Measurements from ENCODE around the gene ITPKC. TPM values are rescaled to one million over a fixed set of nuclear protein-coding genes. Genes with fewer than 3 reads are reported as not detected.

Gene ITPKC
- total and polyA plus RNA-seq, 2 of the 13 experiments (the other 11 are each of a cell fraction or from before 2014, with no cell fraction given) = 6.9 to 11.2 TPM

DNA sequence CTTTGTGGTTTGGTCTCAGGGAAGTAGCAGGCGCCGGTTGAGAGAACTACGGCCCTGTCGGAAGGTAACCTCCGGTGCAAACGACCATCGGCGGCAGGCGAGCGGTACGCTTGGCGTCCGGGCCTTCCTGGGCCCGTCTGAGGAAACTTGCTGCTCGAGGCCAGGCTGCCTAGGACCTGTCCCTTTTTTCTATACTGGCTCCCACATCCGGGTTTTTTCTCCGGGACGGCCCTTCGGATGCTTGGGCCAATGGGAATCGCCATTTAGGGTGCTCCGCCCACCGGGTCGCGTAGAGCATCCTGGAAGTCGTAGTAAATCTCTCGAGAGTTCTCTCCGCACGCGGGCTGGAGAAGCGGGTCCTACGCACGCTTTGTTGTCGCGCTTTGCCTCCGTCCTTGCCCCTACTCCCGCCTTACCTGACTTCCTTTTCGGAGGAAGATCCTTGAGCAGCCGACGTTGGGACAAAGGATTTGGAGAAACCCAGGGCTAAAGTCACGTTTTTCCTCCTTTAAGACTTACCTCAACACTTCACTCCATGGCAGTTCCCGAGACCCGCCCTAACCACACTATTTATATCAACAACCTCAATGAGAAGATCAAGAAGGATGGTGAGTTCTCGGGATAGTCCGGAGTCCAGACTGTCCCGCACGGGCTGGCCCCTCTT lies 34.1 kb downstream of the ITPKC start, which contains the start of gene SNRPA (continued):
- TF ChIP-seq ZNF772 (CRISPR knock-in tag; IDR thresholded peaks at IDR 0.05) (no peak; the same call in 1 of the 2 replicates), IKZF1 (IDR thresholded peaks at IDR 0.05) (no peak), YEATS4 (CRISPR knock-in tag; IDR thresholded peaks at IDR 0.05; ENCODE audit: borderline replicate concordance) (peak; percentile 83), BHLHE40 (IDR thresholded peaks at IDR 0.05; ENCODE audit: low read length) (peak; percentile 52; the same call in 1 of the 2 replicates), ATAD3A (CRISPR knock-in tag; IDR thresholded peaks at IDR 0.05) (no peak), NCOR1 (IDR thresholded peaks at IDR 0.05; ENCODE audit: borderline replicate concordance, low read length) (no peak), HOXA9 (CRISPR knock-in tag; IDR thresholded peaks at IDR 0.05; ENCODE audit: borderline replicate concordance) (no peak), THYN1 (CRISPR knock-in tag; IDR thresholded peaks at IDR 0.05; ENCODE audit: borderline replicate concordance, low read depth) (no peak), CBFB (CRISPR knock-in tag; IDR thresholded peaks at IDR 0.05) (peak; percentile 19; the same call in 1 of the 2 replicates), PITX1 (CRISPR knock-in tag; IDR thresholded peaks at IDR 0.05) (no peak; the same call in 1 of the 2 replicates), MIXL1 (CRISPR knock-in tag; IDR thresholded peaks at IDR 0.05) (0 out of 2 replicates have a peak, but pooled peaks have one; percentile 39), TARDBP (CRISPR knock-in tag; IDR thresholded peaks at IDR 0.05) (no peak), ZNF567 (CRISPR knock-in tag; IDR thresholded peaks at IDR 0.05; ENCODE audit: borderline replicate concordance) (no peak), MEF2D (CRISPR knock-in tag; IDR thresholded peaks at IDR 0.05) (no peak), ZNF747 (CRISPR knock-in tag; IDR thresholded peaks at IDR 0.05; ENCODE audit: borderline replicate concordance) (no peak), STAG1 (CRISPR knock-in tag; IDR thresholded peaks at IDR 0.05) (no peak), AKAP8 (CRISPR knock-in tag; IDR thresholded peaks at IDR 0.05) (no peak), ZNF549 (CRISPR knock-in tag; IDR thresholded peaks at IDR 0.05) (no peak), ZKSCAN8 (CRISPR knock-in tag; IDR thresholded peaks at IDR 0.05; ENCODE audit: borderline replicate concordance) (no peak), ZBTB7A (CRISPR knock-in tag; IDR thresholded peaks at IDR 0.05) (no peak), TRIM22 (IDR thresholded peaks at IDR 0.05) (no peak), SAP130 (CRISPR knock-in tag; IDR thresholded peaks at IDR 0.05; ENCODE audit: low read depth) (peak; percentile 66), PRPF4 (IDR thresholded peaks at IDR 0.05; ENCODE audit: low read depth, low read length, poor library complexity, severe bottlenecking) (no peak), MEIS2 (CRISPR knock-in tag; IDR thresholded peaks at IDR 0.05) (no peak), ATF7 (IDR thresholded peaks at IDR 0.05) (no peak), ATF7 (CRISPR knock-in tag; IDR thresholded peaks at IDR 0.05) (no peak)
- TF ChIP-seq, protein P1, sequence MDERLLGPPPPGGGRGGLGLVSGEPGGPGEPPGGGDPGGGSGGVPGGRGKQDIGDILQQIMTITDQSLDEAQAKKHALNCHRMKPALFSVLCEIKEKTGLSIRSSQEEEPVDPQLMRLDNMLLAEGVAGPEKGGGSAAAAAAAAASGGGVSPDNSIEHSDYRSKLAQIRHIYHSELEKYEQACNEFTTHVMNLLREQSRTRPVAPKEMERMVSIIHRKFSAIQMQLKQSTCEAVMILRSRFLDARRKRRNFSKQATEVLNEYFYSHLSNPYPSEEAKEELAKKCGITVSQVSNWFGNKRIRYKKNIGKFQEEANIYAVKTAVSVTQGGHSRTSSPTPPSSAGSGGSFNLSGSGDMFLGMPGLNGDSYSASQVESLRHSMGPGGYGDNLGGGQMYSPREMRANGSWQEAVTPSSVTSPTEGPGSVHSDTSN (CRISPR knock-in tag; IDR thresholded peaks at IDR 0.05) = no peak
- TF ChIP-seq, protein P2, sequence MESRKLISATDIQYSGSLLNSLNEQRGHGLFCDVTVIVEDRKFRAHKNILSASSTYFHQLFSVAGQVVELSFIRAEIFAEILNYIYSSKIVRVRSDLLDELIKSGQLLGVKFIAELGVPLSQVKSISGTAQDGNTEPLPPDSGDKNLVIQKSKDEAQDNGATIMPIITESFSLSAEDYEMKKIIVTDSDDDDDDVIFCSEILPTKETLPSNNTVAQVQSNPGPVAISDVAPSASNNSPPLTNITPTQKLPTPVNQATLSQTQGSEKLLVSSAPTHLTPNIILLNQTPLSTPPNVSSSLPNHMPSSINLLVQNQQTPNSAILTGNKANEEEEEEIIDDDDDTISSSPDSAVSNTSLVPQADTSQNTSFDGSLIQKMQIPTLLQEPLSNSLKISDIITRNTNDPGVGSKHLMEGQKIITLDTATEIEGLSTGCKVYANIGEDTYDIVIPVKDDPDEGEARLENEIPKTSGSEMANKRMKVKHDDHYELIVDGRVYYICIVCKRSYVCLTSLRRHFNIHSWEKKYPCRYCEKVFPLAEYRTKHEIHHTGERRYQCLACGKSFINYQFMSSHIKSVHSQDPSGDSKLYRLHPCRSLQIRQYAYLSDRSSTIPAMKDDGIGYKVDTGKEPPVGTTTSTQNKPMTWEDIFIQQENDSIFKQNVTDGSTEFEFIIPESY (CRISPR knock-in tag; IDR thresholded peaks at IDR 0.05) = no peak
- TF ChIP-seq, protein P3, sequence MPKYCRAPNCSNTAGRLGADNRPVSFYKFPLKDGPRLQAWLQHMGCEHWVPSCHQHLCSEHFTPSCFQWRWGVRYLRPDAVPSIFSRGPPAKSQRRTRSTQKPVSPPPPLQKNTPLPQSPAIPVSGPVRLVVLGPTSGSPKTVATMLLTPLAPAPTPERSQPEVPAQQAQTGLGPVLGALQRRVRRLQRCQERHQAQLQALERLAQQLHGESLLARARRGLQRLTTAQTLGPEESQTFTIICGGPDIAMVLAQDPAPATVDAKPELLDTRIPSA (CRISPR knock-in tag; IDR thresholded peaks at IDR 0.05; ENCODE audit: borderline replicate concordance) = no peak; the same call in 1 of the 2 replicates

Data from HepG2 (cell line).